NCI-H1105 treated with DMSO at 0.1 percent for 48 hours (cell line): Measurements from ENCODE around the gene PNPLA5.

ENCODE experiments used
- DNase-seq: peaks from one replicate; lab custom pipeline; 2025; lab: John Stamatoyannopoulos, UW

Gene PNPLA5

DNA sequence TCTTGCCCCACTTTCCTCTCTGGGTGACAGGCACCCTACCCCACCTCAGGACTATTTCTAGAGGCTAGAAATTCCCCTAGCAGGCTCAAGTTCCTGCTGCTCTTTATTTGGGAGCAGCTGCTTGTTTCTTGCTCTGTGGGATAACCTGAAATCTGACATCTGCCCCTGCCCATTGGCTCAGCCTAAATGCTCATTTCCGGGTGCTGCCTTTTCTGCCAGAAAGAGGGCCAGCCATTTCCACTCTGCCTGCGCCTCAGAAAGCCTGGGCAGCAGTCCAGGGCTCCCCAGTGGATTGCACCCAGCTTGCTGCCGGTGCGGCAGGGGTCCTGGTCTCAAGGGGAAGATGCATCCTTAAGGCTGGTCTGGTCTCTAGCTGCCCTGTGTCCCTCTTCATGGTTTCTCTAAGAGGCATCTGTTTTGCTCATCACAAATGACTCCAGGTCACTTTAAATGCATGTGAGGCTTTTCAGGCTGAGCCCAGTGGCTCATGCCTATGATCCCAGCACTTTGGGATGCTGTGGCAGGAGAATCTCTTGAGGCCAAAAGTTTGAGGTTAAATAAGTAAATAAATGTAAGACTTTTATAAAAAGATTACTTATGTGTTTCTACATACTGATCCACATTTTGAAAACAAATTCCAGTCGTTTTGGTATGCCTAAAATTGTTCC, 10.3 kb upstream of the PNPLA5 start:
- DNase-seq = no peak

DNA sequence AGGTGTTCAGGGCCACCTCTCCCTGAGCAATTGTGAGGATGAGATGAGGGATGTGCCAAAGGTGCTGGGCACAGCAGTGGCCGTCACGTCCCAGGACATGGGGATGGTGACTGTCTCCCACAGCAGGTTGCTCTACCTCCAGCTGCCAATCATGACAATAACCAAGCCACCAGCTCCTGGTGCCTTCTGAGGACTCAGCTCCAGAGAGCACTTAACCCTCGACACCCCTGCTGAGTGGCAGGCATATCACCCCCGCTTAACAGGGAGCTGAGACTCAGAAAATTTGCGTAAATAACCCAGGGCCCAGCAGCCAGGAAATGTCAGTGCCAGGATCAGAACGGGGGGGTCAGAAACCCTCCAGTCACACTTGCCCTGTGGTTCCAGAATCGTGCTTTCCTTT, 8.4 kb upstream of the PNPLA5 start:
- DNase-seq = no peak

DNA sequence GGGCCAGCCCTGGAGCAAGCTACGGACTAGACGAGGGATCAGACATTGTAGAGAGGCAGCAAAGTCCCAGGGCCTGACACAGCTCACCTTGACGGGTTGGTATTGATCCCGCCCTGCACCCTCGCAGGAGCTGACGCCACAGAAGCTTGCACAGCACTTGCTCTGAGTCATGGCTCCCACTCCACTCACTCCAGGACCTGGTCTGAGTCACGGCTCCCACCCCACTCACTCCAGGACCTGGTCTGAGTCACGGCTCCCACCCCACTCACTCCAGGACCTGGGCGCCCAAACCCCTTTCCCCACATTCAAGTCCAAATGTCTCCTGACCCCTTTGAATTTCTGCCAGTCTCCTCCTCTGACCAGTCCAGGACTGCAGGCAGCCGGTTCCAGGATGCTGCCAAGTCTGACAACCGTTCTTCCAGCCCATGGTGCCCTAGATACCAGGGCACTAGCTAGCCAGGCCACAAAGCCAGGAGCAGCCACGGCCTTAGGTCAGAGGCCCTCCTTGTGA, 6.0 kb upstream of the PNPLA5 start:
- DNase-seq = no peak

DNA sequence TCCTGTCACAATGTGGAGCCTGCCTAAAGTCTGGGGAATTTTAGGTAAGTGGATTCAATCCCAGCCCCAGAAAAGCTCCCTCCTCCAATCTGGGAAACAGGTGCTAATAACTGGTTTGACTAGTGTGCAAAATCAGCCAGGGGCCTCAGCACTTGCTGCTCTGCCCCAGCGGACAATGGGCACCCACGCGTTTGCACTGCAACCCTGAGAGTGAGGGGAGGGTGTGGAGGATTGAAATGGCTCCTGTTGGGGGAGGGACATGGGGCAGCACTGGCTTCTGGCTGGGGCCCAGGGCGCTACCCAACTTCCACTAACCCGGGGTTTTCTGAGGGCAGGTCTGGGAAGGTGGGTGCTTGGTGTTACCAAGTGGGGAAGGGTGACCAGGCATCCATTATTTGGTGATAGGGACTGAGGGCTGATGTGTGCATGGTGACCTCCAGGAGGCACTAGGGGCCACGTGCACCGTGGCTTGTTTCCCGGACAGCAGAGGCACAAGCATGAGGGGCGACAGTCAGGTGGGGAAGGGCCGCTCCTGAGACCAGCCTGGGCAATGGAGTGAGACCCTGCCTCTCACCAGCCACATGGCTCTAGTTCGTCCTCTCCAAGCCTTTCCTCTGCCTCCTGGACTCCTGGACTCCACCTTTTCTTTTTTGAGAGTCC, 4.3 kb upstream of the PNPLA5 start:
- no peak for DNase-seq

DNA sequence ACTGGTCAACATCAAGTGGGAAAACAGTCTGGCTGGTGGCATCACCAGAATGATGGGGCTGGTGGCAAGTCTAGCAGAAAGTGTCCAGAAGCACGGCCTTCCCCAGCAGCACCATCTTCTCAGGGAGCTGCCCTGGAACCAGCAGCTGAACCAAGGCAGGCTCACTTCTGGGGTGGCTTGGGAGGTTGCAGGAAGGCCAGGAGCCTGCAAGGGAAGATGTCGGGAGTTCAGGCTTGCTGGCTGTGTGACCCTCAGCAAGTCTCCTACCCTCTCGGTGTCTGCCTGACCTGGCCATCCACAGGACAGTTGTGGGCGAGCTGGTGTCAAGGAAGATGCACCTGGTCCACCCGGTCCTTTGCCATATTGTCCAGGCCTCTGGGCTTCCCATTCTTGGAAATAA, 2.3 kb upstream of the PNPLA5 start:
- no peak for DNase-seq

- no peak for DNase-seq
These were observed 1.5 kb upstream of the PNPLA5 start for GRCh38 chr22:43893266-43893665.

GRCh38 chr22:43892183-43892894, 526 bp upstream of the PNPLA5 start:
- no peak for DNase-seq

GRCh38 chr22:43890901-43891331, 897 bp downstream of the PNPLA5 start:
- DNase-seq = no peak

DNA sequence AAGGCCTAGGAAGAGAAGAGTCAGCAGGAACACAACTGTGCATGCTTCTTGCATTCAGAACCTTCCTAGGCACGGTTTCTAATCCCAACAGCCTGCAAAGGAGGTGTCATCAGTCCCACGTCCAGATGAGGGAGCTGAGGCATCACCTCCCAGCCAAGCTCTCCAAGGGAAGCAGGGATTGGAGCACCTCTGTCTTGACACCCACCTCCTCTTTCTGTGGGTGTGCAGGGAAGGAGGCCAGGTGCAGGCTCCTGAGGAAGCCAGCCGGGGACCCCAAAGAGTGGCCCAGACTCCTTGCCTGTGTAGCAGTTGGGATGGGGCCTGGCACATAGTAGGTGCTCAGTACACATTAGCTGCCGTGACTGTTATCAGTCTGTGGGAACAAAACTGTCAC, 2.0 kb downstream of the PNPLA5 start:
- no peak for DNase-seq

DNA sequence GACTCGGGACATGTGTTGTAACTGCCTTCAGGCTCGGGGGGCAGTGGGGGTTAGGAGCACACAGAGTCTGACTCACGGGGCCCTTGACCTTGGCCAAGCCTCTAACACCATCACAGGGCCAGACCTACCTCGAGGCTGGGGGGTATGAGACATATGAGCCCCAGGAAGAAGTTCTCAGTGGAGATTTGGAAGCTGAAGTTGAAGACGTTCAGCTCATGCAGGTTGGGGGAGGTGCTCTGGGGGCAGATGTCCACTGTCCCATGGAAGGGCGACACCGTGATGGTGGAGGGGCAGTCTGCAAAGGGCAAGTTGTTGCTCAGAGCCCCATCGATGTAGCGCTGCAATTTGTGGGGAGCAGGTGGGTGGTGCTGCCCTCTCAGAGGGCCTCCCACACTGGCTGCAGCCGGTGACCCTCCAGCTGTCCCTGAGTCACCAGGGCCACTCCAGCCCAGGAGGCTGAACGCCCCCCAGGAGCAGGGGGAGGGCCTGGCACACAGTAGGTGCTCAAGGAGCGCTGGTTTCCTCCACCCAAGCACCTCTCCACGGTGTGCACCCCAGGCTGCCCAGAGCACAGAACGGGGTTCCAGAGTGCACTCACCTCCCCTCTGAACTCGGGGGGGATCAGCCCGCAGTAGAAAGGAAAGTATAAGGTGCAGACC, 2.5 kb downstream of the PNPLA5 start:
- no peak for DNase-seq

DNA sequence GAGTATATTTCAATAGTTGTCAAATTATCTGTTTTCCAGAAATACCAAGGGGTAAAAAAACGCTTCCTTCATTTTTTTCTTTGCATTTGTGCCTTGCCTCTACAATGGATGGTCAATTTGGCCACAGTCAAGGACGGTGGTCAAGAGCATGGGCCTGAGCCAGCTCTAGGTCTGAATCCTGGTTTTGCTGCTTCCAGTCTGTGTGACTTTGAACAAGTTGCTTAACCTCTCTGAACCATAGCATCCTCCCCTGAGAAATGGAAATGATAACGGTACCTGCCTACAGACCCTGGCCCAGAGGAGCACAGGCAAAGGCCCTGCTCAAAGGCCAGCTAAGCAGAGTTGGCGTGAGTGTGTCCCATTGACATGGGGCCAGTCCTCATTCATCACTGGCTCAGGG, 3.1 kb downstream of the PNPLA5 start:
- no peak for DNase-seq

- no peak for DNase-seq
These were observed 4.4 kb downstream of the PNPLA5 start for GRCh38 chr22:43887391-43887790.

DNA sequence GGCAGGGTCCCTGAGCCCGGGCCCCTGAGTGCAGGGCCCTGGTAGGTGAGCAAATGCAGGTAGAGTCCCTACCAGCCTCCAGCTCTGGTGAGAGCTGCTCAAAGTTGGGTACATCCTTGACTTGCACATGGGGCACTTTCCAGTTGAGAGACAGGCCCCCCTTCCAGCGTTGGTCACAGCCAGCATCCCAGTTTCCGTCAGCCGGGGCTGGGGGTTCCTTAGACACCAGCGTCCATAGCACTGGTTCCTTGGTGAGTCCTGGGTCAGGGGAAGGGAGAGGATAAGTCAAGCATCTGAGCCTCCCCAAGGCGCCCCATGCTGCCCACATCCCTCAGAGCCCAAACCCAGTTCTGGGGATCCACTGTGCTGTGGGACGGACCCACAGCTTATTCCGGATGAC, 5.6 kb downstream of the PNPLA5 start:
- DNase-seq = no peak

DNA sequence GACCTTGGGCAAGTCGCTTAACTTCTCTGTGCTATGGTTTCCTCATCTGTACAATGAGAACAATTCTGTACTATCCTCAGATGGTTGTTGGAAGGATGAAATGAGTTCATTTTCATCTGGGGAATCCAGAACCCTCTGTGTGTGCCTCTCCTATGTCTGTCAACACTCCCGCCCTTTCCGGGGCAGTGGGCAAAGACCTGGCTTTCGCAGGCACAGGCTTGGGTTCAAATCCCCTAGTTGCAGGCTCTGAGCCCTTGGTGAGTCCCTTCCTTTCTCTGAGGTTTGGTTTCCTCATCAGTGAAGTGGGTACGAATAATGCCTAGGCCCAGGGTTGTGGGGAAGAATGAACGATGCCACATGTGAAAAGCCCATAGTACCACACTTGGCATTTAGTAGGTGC, 6.0 kb downstream of the PNPLA5 start:
- DNase-seq = no peak

DNA sequence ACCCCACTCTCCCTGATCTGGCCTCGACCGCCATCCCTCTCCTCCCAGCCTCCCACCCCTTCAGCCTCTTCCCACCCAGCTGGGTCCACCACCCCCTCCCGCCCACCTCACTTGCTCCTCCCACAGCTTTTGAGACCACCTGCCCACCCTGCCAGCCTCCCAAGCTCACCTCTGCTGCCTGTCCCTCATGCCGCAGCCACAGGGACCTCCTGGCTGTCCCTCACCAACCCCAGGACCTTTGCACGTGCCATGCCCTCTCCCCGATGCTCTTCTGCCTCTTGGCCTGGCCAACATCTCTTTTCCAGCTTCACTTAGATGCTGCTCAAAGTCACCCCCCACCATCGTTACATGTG, 6.5 kb downstream of the PNPLA5 start:
- no peak for DNase-seq

- peak; percentile 8 for DNase-seq
These were observed 7.1 kb downstream of the PNPLA5 start for GRCh38 chr22:43884600-43885318.

DNA sequence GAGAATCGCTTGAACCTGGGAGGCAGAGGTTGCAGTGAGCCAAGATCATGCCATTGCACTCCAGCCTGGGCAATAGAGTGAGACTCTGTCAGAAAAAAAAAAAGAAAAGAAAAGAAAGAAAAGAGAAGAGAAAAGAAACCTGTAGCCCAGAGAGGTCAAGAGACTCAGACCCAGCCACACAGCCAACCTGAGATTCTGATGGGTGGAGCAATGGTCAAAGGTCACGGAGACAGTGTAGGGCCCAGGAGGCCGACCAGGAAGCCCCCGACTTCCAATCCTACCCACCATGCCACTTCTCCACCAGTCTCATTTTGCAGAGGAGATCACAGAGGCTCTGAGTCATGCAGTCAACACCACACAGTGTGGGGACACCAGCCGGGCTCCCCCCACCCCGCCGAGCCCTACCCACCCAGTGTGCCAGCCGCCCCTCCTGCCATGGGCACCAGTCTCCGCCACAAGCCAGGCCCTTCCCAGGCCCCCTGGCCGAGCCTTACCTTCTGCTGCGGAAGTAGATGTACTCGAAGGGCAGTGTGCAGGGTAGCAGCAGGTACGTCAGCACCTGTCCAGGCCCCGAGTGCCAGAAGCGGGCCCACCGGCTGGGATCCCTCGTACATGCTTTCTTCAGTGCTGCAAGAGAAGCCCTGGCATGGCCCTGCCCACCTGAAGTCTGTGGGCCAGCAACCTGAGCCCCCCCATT, 7.9 kb downstream of the PNPLA5 start:
- DNase-seq = no peak

DNA sequence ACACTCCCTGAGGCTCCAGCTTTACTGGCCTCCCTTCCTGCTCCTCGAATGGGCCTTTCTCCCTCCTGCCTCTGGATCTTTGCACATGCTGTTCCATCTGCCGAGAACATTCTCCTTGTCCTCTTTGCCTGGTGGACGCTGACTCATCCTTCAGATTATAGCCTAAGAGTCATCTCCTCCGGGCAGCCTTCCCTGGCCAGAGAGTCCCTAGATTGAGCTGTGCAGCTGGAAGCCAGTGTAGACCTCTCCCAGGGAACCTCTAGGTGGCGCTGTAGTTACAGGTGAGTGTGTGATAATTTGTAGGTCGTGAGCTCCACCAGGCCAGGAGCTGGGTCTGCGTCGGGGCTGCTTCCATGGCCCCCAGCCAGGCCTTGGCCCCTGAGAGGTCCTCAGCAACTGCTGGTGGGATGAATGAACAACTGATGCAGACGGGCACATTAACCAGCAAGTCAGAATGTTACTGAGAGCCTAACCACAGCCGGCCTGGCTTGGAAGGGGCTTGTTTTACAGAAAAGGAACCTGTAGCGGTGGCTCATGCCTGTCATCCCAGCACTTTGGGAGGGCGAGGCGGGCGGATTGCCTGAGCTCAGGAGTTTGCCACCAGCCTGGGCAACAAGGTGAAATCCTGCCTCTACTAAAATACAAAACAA, 8.7 kb downstream of the PNPLA5 start:
- peak; percentile 63 for DNase-seq

DNA sequence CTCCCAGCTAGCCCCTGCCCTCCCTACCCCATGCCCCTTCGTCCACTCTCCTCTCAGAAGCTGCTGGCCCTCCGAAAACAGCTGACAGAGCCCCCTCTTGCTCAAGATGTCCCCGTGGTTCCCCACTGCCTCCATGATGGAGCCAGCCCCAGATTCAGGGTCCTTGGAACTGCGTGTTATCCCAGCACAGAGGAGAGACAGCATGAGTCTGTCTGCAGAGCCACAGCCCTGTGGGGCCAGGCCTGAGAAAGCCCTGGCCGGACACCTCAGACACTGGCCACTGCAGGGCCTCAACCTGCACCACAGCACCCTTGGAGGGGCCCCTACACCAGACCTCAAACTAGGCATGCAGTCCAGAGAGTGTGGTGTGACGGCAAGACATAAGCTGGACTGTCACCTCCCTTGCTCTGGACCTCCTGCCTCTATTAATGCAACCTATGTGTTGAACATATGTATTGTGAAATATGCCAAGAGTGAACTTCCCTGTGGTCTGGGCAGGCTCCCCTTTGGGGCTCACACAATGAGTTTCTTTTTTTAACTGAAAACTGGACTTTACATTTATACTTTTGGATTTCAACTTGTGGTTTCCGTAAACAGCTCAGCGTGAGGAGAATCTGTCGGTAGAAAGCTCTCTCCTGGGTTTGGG, 9.6 kb downstream of the PNPLA5 start:
- DNase-seq = no peak
